H1 (cell line): ENCODE data around the gene PLBD1. TPM values are rescaled to one million over a fixed set of nuclear protein-coding genes. Genes with fewer than 3 reads are reported as not detected.
A peak's percentile ranks its signal among the peaks of the same experiment; 100 is the strongest.

Experiments
- CTCF ChIA-PET: fragments of 300-600 bp; sonication (Branson Sonifier 250); formaldehyde crosslinking; loops from one replicate; lab custom pipeline; 2021; ENCODE audit not compliant: partially characterized antibody; lab: Charles Lee
- POLR2A ChIA-PET: fragments of 300-600 bp; sonication (Branson Sonifier 250); formaldehyde crosslinking; loops from one replicate; lab custom pipeline; 2021; ENCODE audit warnings: inconsistent platforms; ENCODE audit not compliant: partially characterized antibody; lab: Charles Lee
- DNase-seq, 2 experiments: peaks; one replicate each; pipeline versions ENCODE4 v3.0.0 to v3.0.0-alpha.2; 2010 to 2022; ENCODE audit warnings: low spot score in 2 of 2, low read depth in 1 of 2, mixed read lengths in 1 of 2
- FAIRE-seq: peaks from 2 replicates; lab custom pipeline; 2011; peaks lifted over from hg19 to GRCh38; lab: Jason Lieb, UNC
- H2AFZ ChIP-seq: 2 replicates; pipeline ENCODE4 v1.8.1; 2012; ENCODE audit warnings: low read length, inconsistent platforms
- H2AK5ac ChIP-seq: 2 replicates; pipeline ENCODE4 v1.6.1; 2013; ENCODE audit warnings: low read depth, low read length
- H2BK120ac ChIP-seq: replicated peaks from 2 replicates; pipeline ENCODE3; 2013; ENCODE audit warnings: low read depth, low read length, inconsistent platforms
- H2BK12ac ChIP-seq: 2 replicates; pipeline ENCODE4 v1.6.1; 2013; ENCODE audit warnings: low read depth, low read length
- H2BK15ac ChIP-seq: 2 replicates; pipeline ENCODE4 v1.6.1; 2013; ENCODE audit warnings: low read length
- H2BK20ac ChIP-seq: 2 replicates; pipeline ENCODE4 v1.6.1; 2013; ENCODE audit warnings: low read length
- H2BK5ac ChIP-seq: 2 replicates; pipeline ENCODE4 v1.6.1; 2013; ENCODE audit warnings: low read depth, low read length
- H3K14ac ChIP-seq: 2 replicates; pipeline ENCODE4 v1.6.1; 2013; ENCODE audit warnings: inconsistent platforms; ENCODE audit not compliant: insufficient read length
- H3K18ac ChIP-seq: 2 replicates; pipeline ENCODE4 v1.6.1; 2013; ENCODE audit warnings: low read length; ENCODE audit errors: extremely low read depth
- H3K23ac ChIP-seq: 2 replicates; pipeline ENCODE4 v1.6.1; 2013; ENCODE audit warnings: inconsistent platforms; ENCODE audit not compliant: insufficient read length
- H3K23me2 ChIP-seq: 2 replicates; pipeline ENCODE4 v1.6.1; 2013; ENCODE audit warnings: low read depth, low read length
- H3K27ac ChIP-seq: 2 replicates; pipeline ENCODE4 v1.6.1; 2011; ENCODE audit warnings: low read depth, low read length, inconsistent platforms
- H3K27me3 ChIP-seq, 4 experiments: replicated peaks in 1 of 4; 1 replicate in 1 of 4; 2 replicates in 3 of 4; pipeline versions ENCODE4 v1.6.1 to v1.8.1; 2011 to 2013; ENCODE audit warnings: low read length in 3 of 4, mild to moderate bottlenecking in 3 of 4, inconsistent platforms in 2 of 4, mixed read lengths in 2 of 4, moderate library complexity in 1 of 4; ENCODE audit not compliant: control insufficient read depth in 3 of 4, insufficient read depth in 3 of 4; ENCODE audit errors: extremely low read depth in 1 of 4
- H3K36me3 ChIP-seq, 4 experiments: 2 replicates each; pipeline versions ENCODE4 v1.6.1 to v1.8.1; 2011 to 2013; ENCODE audit warnings: mild to moderate bottlenecking in 4 of 4, low read length in 3 of 4, moderate library complexity in 2 of 4, control low read depth in 1 of 4, inconsistent platforms in 1 of 4; ENCODE audit not compliant: insufficient read depth in 4 of 4, control insufficient read depth in 2 of 4
- H3K4ac ChIP-seq: replicated peaks from 2 replicates; pipeline ENCODE3; 2013; ENCODE audit warnings: low read length, low read depth, mixed read lengths, inconsistent platforms; ENCODE audit not compliant: insufficient read length
- H3K4me1 ChIP-seq, 4 experiments: replicated peaks in 1 of 4; 1 replicate in 1 of 4; 2 replicates in 3 of 4; pipeline versions ENCODE4 v1.6.1 to v1.8.1; 2011 to 2013; ENCODE audit warnings: low read length in 3 of 4, inconsistent platforms in 2 of 4, mixed read lengths in 1 of 4; ENCODE audit not compliant: insufficient read depth in 4 of 4, control insufficient read depth in 3 of 4
- H3K4me2 ChIP-seq, 2 experiments: 2 replicates each; pipeline versions ENCODE4 v1.6.1 to v1.8.1; 2011 to 2013; ENCODE audit warnings: low read depth in 2 of 2, low read length in 2 of 2, control low read depth in 1 of 2, inconsistent platforms in 1 of 2, mild to moderate bottlenecking in 1 of 2; ENCODE audit not compliant: insufficient read depth in 1 of 2
- H3K4me3 ChIP-seq, 4 experiments: fragments of 200-600, 300-600 bp in 1 of 4; sonication (generic), shearing (Covaris generic), sonication (Bioruptor Twin) in 1 of 4; 2 replicates each; pipeline versions ENCODE4 v1.5.1 to v1.8.1; 2011 to 2016; ENCODE audit warnings: low read length in 4 of 4, low read depth in 3 of 4, control low read depth in 2 of 4, inconsistent platforms in 2 of 4, mild to moderate bottlenecking in 2 of 4, mixed read lengths in 1 of 4, moderate library complexity in 1 of 4; ENCODE audit not compliant: insufficient read depth in 2 of 4; ENCODE audit errors: extremely low read depth in 1 of 4
- H3K56ac ChIP-seq: replicated peaks from 2 replicates; pipeline ENCODE3; 2013; ENCODE audit warnings: low read depth, mild to moderate bottlenecking, mixed read lengths, low read length, inconsistent platforms; ENCODE audit not compliant: insufficient read length
- H3K79me1 ChIP-seq: 2 replicates; pipeline ENCODE4 v1.6.1; 2013; ENCODE audit warnings: low read depth, low read length, control low read depth
- H3K79me2 ChIP-seq, 2 experiments: 2 replicates each; pipeline versions ENCODE4 v1.6.1 to v1.8.1; 2012 to 2013; ENCODE audit warnings: low read length in 2 of 2, mild to moderate bottlenecking in 2 of 2, inconsistent platforms in 1 of 2; ENCODE audit not compliant: insufficient read depth in 2 of 2, control insufficient read depth in 1 of 2
- H3K9ac ChIP-seq, 4 experiments: replicated peaks in 1 of 4; 1 replicate in 1 of 4; 2 replicates in 3 of 4; pipeline versions ENCODE4 v1.6.1 to v1.8.1; 2011 to 2013; ENCODE audit warnings: low read depth in 3 of 4, low read length in 3 of 4, control low read depth in 2 of 4, mild to moderate bottlenecking in 2 of 4, moderate library complexity in 2 of 4, inconsistent platforms in 1 of 4; ENCODE audit errors: extremely low read depth in 1 of 4
- H3K9me3 ChIP-seq, 2 experiments: 2 replicates each; pipeline versions ENCODE4 v1.6.1 to v1.8.1; 2012 to 2013; ENCODE audit warnings: mild to moderate bottlenecking in 2 of 2, moderate library complexity in 2 of 2, control low read depth in 1 of 2, inconsistent platforms in 1 of 2, low read depth in 1 of 2, low read length in 1 of 2, mixed read lengths in 1 of 2; ENCODE audit not compliant: insufficient read depth in 2 of 2
- H4K20me1 ChIP-seq, 2 experiments: replicated peaks in 1 of 2; 2 replicates each; pipeline versions ENCODE3 to v1.8.1; 2011 to 2013; ENCODE audit warnings: inconsistent platforms in 2 of 2, low read length in 2 of 2, mild to moderate bottlenecking in 1 of 2; ENCODE audit not compliant: insufficient read depth in 2 of 2, control insufficient read depth in 1 of 2
- H4K5ac ChIP-seq: 2 replicates; pipeline ENCODE4 v1.6.1; 2013; ENCODE audit warnings: low read length, low read depth, mixed read lengths, inconsistent platforms; ENCODE audit not compliant: insufficient read length
- H4K8ac ChIP-seq: 2 replicates; pipeline ENCODE4 v1.8.0; 2013; ENCODE audit warnings: mild to moderate bottlenecking, moderate library complexity, low read length, inconsistent platforms; ENCODE audit not compliant: insufficient read depth; ENCODE audit errors: extremely low read depth
- H4K91ac ChIP-seq: replicated peaks from 2 replicates; pipeline ENCODE3; 2013; ENCODE audit warnings: low read length, mixed read lengths, inconsistent platforms; ENCODE audit not compliant: insufficient read length
- BACH1 ChIP-seq: IDR thresholded peaks from 2 replicates; pipeline ENCODE4 v1.6.1; 2012; ENCODE audit warnings: low read length, improper control_type of control experiment
- BRCA1 ChIP-seq: IDR thresholded peaks from 2 replicates; pipeline ENCODE4 v1.6.1; 2012; ENCODE audit warnings: low read depth, low read length, improper control_type of control experiment
- CBX5 ChIP-seq: fragments of 300-800, 300-1000 bp; sonication (generic); IDR thresholded peaks from 2 replicates; pipeline ENCODE4 v1.7.1; 2016; ENCODE audit warnings: antibody characterized with exemption, low read length, low read depth
- CTBP2 ChIP-seq: IDR thresholded peaks from 2 replicates; pipeline ENCODE4 v1.7.0; 2011; ENCODE audit warnings: borderline replicate concordance, mild to moderate bottlenecking, moderate library complexity, mixed read lengths, low read length; ENCODE audit not compliant: insufficient read depth, insufficient read length
- GTF2F1 ChIP-seq: IDR thresholded peaks from 2 replicates; pipeline ENCODE4 v1.6.1; 2012; ENCODE audit warnings: low read depth, low read length, improper control_type of control experiment, borderline replicate concordance
- HDAC6 ChIP-seq: IDR thresholded peaks from one replicate; pipeline ENCODE4 v1.7.1; 2012; ENCODE audit warnings: low read depth, mild to moderate bottlenecking, inconsistent platforms, low read length, moderate library complexity
- POU5F1 ChIP-seq: IDR thresholded peaks from 2 replicates; pipeline ENCODE4 v1.6.1; 2011; ENCODE audit warnings: low read depth, mild to moderate bottlenecking, low read length, moderate library complexity
- SUZ12 ChIP-seq: fragments of 200-600 bp; sonication (generic); IDR thresholded peaks from 2 replicates; pipeline ENCODE4 v1.6.1; 2012; ENCODE audit warnings: mild to moderate bottlenecking, inconsistent platforms, low read length, moderate library complexity, mixed read lengths
- TBP ChIP-seq: IDR thresholded peaks from 2 replicates; pipeline ENCODE4 v1.6.1; 2011; ENCODE audit warnings: low read depth, low read length, improper control_type of control experiment
- YY1 ChIP-seq: IDR thresholded peaks from 2 replicates; pipeline ENCODE4 v1.6.1; 2011; ENCODE audit warnings: low read depth, mild to moderate bottlenecking, low read length
- WGBS, 2 experiments: shearing (Covaris generic) in 1 of 2; methylation state at CpG; one replicate each; pipeline versions ENCODE4 v1.1.6 to v1.1.7; 2013 to 2015; ENCODE audit warnings: low lambda C conversion rate in 2 of 2, mixed read lengths in 2 of 2, inconsistent platforms in 1 of 2, low coverage in 1 of 2, missing lambda C conversion rate in 1 of 2; ENCODE audit not compliant: insufficient replicate concordance in 2 of 2, insufficient coverage in 1 of 2, insufficient read length in 1 of 2; ENCODE audit errors: extremely low coverage in 1 of 2, missing lambda C conversion rate in 1 of 2; 5-methylcytosine and 5-hydroxymethylcytosine counted together
- polyA plus RNA-seq, 7 experiments: library from polyadenylated mRNA; depleted of rRNA in 3 of 7; stranded (reverse) in 5 of 7; unstranded in 2 of 7; fragments of >200 nt in 5 of 7; fragments of 200-250 nt in 2 of 7; gene quantifications; 1 replicate in 5 of 7; 2 replicates in 1 of 7; 4 replicates in 1 of 7; pipeline versions ENCODE4 v1.2.1 to v1.2.3, GENCODE V29; 2011 to 2013; ENCODE audit warnings: missing spikeins in 2 of 7, mixed read lengths in 2 of 7
- total RNA-seq: library from RNA; stranded (reverse); fragmentation: NEBNext Ultra II Directional; extraction: Animal tissue kit (Norgen Biotek cat#: 25700); gene quantifications from 2 replicates; pipeline ENCODE4 v1.2.1, GENCODE V29; 2021
- TF ChIP-seq, protein P1 (sequence below): IDR thresholded peaks from 2 replicates; pipeline ENCODE4 v1.6.1; 2011; ENCODE audit warnings: low read length, improper control_type of control experiment

The PLBD1 gene
- total and polyA plus RNA-seq, 2 of the 8 experiments (the other 6 are each of a cell fraction or from before 2014, with no cell fraction given), result 6.3 to 12.3 TPM

DNA sequence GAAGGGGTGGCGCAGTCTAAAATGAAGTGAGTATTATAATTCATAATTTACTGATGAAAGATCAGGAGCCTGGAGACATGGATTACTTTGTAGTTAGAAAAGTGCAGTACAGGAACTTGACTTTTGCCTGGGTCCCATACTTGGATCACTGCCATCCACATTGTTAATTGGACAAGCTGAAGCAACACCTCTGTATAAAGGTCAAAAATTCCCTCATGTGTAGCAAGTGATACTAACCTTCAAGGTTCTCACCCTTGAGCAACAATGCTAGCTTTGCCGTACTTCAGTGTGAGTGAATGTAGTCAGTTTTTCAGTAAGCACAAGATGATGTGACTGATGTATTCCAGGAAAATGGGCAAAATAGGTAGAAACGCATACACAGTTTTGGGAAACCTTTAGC, 44.6 kb upstream of the PLBD1 start:
- H3K56ac ChIP-seq, result no peak overlapping the region
- 92% methylated on average over 3 of the region's 3 CpGs; no CpG with 5 or more reads in 1 of the 2 experiments for WGBS, 2 experiments
- no peak overlapping the region for H3K27ac ChIP-seq
- ChIA-PET CTCF (interaction anchor here (0.6 to 2.0 kb wide), 4 partner anchors 21 to 112 kb away, joined by 4 to 6 read pairs (median 5); no protein-coding TSS in a partner anchor), POLR2A (interaction anchor here (0.6 to 1.8 kb wide), 5 partner anchors 16 to 159 kb away, joined by 3 to 5 read pairs (median 3); a partner anchor contains a TSS)
- H2AK5ac ChIP-seq, result no peak overlapping the region
- no peak for FAIRE-seq
- no peaks in the 10 kb centered on the region for H3K79me1 ChIP-seq
- no peaks in the 10 kb centered on the region for H3K9me3 ChIP-seq
- 0 out of 2 replicates have a peak overlapping the region, but pooled peaks have one; percentile 39 for H2BK12ac ChIP-seq
- peaks cover 0 to 3% (median 0%) of the 10 kb centered on the region in 4 experiments; a peak in 1 of 7 replicates for H3K4me1 ChIP-seq
- no peak overlapping the region for H2BK15ac ChIP-seq
- H3K9ac ChIP-seq, result no peak overlapping the region
- H3K36me3 ChIP-seq, result no peaks in the 10 kb centered on the region
- H4K20me1 ChIP-seq, result no peaks in the 10 kb centered on the region
- no peak overlapping the region for H4K5ac ChIP-seq
- H2BK120ac ChIP-seq, result no peak overlapping the region
- TF ChIP-seq, protein P1, sequence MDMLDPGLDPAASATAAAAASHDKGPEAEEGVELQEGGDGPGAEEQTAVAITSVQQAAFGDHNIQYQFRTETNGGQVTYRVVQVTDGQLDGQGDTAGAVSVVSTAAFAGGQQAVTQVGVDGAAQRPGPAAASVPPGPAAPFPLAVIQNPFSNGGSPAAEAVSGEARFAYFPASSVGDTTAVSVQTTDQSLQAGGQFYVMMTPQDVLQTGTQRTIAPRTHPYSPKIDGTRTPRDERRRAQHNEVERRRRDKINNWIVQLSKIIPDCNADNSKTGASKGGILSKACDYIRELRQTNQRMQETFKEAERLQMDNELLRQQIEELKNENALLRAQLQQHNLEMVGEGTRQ, result no peak
- TF ChIP-seq BRCA1 (no peak), YY1 (no peak), POU5F1 (no peak), TBP (no peak), HDAC6 (no peak), GTF2F1 (no peak), SUZ12 (no peak), CTBP2 (no peak), CBX5 (no peak), BACH1 (no peak)
- H3K23ac ChIP-seq, result no peak overlapping the region
- DNase-seq, result no peak
- H3K4me2 ChIP-seq, result no peak overlapping the region
- H3K14ac ChIP-seq, result no peak overlapping the region
- no peaks in the 10 kb centered on the region for H3K27me3 ChIP-seq
- H2BK20ac ChIP-seq, result no peak overlapping the region
- no peak overlapping the region for H4K91ac ChIP-seq
- H3K23me2 ChIP-seq, result no peaks in the 10 kb centered on the region; the same call in 1 of the 2 replicates
- no peak overlapping the region for H4K8ac ChIP-seq
- no peak overlapping the region for H3K4ac ChIP-seq
- no peak overlapping the region for H2AFZ ChIP-seq
- H3K4me3 ChIP-seq, result no peak overlapping the region
- H3K79me2 ChIP-seq, result no peaks in the 10 kb centered on the region
- no peak overlapping the region for H3K18ac ChIP-seq
- H2BK5ac ChIP-seq, result no peak overlapping the region
